PFSK-1 (cell line): ENCODE measurements around the gene GRB10.

ENCODE experiments used
- FOXP2 ChIP-seq: optimal IDR thresholded peaks from 2 replicates; pipeline ENCODE3; 2011; ENCODE audit warnings: borderline replicate concordance, control low read depth, inconsistent platforms; ENCODE audit not compliant: insufficient read depth; ENCODE audit errors: extremely low read length, extremely low read depth
- POLR2AphosphoS5 ChIP-seq: IDR thresholded peaks from 2 replicates; pipeline ENCODE4 v1.6.1; 2012; ENCODE audit warnings: low read depth, mild to moderate bottlenecking, control low read depth, low read length, moderate library complexity
- SIN3A ChIP-seq: IDR thresholded peaks from 2 replicates; pipeline ENCODE4 v1.6.1; 2012; ENCODE audit warnings: mild to moderate bottlenecking, low read length, moderate library complexity, borderline replicate concordance; ENCODE audit not compliant: insufficient read depth
- TAF1 ChIP-seq: IDR thresholded peaks from 2 replicates; pipeline ENCODE4 v1.6.1; 2012; ENCODE audit warnings: low read length, control low read depth, borderline replicate concordance; ENCODE audit not compliant: insufficient read depth
- TF ChIP-seq, protein P1 (sequence below), 2 experiments: IDR thresholded peaks; 2 replicates each; pipeline versions ENCODE4 v1.6.1 to v1.8.0; 2011 to 2012; ENCODE audit warnings: low read depth in 2 of 2, low read length in 2 of 2, control low read depth in 1 of 2, inconsistent platforms in 1 of 2, mild to moderate bottlenecking in 1 of 2, moderate library complexity in 1 of 2; ENCODE audit not compliant: insufficient read depth in 1 of 2

GRB10 gene

GRCh38 chr7:50676079-50676478 is 106.6 kb downstream of the GRB10 start:
- TF ChIP-seq, protein P1, sequence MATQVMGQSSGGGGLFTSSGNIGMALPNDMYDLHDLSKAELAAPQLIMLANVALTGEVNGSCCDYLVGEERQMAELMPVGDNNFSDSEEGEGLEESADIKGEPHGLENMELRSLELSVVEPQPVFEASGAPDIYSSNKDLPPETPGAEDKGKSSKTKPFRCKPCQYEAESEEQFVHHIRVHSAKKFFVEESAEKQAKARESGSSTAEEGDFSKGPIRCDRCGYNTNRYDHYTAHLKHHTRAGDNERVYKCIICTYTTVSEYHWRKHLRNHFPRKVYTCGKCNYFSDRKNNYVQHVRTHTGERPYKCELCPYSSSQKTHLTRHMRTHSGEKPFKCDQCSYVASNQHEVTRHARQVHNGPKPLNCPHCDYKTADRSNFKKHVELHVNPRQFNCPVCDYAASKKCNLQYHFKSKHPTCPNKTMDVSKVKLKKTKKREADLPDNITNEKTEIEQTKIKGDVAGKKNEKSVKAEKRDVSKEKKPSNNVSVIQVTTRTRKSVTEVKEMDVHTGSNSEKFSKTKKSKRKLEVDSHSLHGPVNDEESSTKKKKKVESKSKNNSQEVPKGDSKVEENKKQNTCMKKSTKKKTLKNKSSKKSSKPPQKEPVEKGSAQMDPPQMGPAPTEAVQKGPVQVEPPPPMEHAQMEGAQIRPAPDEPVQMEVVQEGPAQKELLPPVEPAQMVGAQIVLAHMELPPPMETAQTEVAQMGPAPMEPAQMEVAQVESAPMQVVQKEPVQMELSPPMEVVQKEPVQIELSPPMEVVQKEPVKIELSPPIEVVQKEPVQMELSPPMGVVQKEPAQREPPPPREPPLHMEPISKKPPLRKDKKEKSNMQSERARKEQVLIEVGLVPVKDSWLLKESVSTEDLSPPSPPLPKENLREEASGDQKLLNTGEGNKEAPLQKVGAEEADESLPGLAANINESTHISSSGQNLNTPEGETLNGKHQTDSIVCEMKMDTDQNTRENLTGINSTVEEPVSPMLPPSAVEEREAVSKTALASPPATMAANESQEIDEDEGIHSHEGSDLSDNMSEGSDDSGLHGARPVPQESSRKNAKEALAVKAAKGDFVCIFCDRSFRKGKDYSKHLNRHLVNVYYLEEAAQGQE (IDR thresholded peaks at IDR 0.05; ENCODE audit: insufficient read depth in 1 of 2, low read depth in 2 of 2, low read length in 2 of 2): no peak
- TF ChIP-seq FOXP2 (no peak), TAF1 (no peak), POLR2AphosphoS5 (no peak), SIN3A (no peak)

- no peak for TF ChIP-seq SIN3A
- TF ChIP-seq, protein P1 (IDR thresholded peaks at IDR 0.05; ENCODE audit: insufficient read depth in 1 of 2, low read depth in 2 of 2, low read length in 2 of 2): no peak
- no peak for TF ChIP-seq POLR2AphosphoS5
- TF ChIP-seq FOXP2: no peak
- no peak for TF ChIP-seq TAF1
These were observed 107.5 kb downstream of the GRB10 start for GRCh38 chr7:50674896-50675835.

- TF ChIP-seq POLR2AphosphoS5 (no peak), TAF1 (no peak), FOXP2 (no peak)
These were observed 108.4 kb downstream of the GRB10 start for GRCh38 chr7:50674299-50674698.

- TF ChIP-seq, protein P1 (IDR thresholded peaks at IDR 0.05; ENCODE audit: insufficient read depth in 1 of 2, low read depth in 2 of 2, low read length in 2 of 2): no peak
- TF ChIP-seq TAF1 (no peak), POLR2AphosphoS5 (no peak), FOXP2 (no peak), SIN3A (no peak)
These were observed 109.6 kb downstream of the GRB10 start for GRCh38 chr7:50673096-50673495.

DNA sequence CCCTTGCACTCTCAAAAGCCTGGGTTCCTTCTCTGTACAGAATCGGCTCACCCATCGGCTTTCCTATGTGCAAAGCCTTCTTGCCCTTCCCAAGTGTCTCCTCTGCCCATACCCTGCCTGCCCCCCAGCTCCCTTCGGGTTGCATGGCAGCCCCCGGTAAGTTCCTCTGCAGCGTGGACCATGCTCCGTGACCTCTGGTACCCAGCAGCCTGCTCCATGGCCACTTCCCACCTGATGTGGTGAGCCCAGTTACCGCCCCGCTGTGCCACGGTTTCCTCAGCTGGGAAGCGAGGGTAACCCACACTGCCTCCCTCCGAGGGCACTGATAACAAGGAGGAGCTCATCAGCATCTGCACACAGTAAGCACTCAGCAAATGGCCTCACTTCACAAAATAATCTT is 110.7 kb downstream of the GRB10 start:
- TF ChIP-seq POLR2AphosphoS5: no peak
- TF ChIP-seq FOXP2: no peak
- no peak for TF ChIP-seq TAF1
- TF ChIP-seq, protein P1 (IDR thresholded peaks at IDR 0.05; ENCODE audit: insufficient read depth in 1 of 2, low read depth in 2 of 2, low read length in 2 of 2): no peak
- no peak for TF ChIP-seq SIN3A
